Measurements from ENCODE around the gene CA9. TPM values are rescaled to one million over a fixed set of nuclear protein-coding genes. Genes with fewer than 3 reads are reported as not detected.
"Not testable (repeated sequence)": the region's sequence is repeated elsewhere in the genome, so short reads cannot be mapped to it uniquely, and the experiment has no call there.

The CA9 gene
- polyA plus RNA-seq (ENCODE audit: insufficient read length in 10 of 10), result 1 to 10 TPM in 1 of 10 donors, under 1 TPM in 8, not detected in 1; 0.42 to 1.6 (median 0.82) TPM
- long read RNA-seq, donor 1, result 0 reads
- long read RNA-seq, donor 2, partial matches to known transcripts, result 8,910 of 15,996 reads
- long read RNA-seq, donor 2, other reads (novel, unspliced or antisense), result 7,086 of 15,996 reads
- long read RNA-seq, donor 3, result 0 reads
- long read RNA-seq, donor 4, result 0 reads
- long read RNA-seq, donor 5, partial matches to known transcripts, result 16,382 of 18,522 reads
- long read RNA-seq, donor 5, other reads (novel, unspliced or antisense), result 2,140 of 18,522 reads
- long read RNA-seq, donor 6, partial matches to known transcripts, result 9,680 of 18,073 reads
- long read RNA-seq, donor 6, other reads (novel, unspliced or antisense), result 8,393 of 18,073 reads
- long read RNA-seq, donor 7, result 0 reads
- long read RNA-seq, donor 8, partial matches to known transcripts, result 4,180 of 4,779 reads
- long read RNA-seq, donor 8, other reads (novel, unspliced or antisense), result 599 of 4,779 reads
- long read RNA-seq, donor 9, result 0 reads

DNA sequence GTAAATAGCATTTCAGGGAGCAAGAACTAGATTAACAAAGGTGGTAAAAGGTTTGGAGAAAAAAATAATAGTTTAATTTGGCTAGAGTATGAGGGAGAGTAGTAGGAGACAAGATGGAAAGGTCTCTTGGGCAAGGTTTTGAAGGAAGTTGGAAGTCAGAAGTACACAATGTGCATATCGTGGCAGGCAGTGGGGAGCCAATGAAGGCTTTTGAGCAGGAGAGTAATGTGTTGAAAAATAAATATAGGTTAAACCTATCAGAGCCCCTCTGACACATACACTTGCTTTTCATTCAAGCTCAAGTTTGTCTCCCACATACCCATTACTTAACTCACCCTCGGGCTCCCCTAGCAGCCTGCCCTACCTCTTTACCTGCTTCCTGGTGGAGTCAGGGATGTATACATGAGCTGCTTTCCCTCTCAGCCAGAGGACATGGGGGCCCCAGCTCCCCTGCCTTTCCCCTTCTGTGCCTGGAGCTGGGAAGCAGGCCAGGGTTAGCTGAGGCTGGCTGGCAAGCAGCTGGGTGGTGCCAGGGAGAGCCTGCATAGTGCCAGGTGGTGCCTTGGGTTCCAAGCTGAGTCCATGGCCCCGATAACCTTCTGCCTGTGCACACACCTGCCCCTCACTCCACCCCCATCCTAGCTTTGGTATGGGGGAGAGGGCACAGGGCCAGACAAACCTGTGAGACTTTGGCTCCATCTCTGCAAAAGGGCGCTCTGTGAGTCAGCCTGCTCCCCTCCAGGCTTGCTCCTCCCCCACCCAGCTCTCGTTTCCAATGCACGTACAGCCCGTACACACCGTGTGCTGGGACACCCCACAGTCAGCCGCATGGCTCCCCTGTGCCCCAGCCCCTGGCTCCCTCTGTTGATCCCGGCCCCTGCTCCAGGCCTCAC, at the start of gene CA9:
TSS of gene CA9 (plus strand) at position 797 of the 893 bp plus-strand sequence. CDS start at position 829, 32 bp downstream.
- DNase-seq, result peak in 1 of 3 donors; percentile 48

DNA sequence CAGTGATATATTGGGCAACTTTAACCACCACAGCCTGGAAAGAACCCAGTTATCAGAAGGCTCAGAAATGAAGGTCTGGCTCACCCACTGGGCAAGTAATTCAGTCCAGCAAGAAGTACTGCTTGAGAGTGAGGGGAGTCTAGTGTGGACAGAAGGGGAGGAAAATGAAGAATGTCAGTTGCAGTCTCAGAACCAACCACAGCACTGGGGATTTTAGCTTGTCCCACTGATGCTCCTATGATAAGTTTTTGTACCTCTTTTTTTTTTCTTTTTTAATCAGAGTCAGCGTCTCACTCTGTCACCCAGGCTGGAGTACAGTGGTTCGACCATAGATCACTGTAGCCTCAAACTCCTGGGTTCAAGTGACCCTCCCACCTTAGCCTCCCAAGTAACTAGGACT, 46.2 kb upstream of the CA9 start:
- no peak for DNase-seq

DNA sequence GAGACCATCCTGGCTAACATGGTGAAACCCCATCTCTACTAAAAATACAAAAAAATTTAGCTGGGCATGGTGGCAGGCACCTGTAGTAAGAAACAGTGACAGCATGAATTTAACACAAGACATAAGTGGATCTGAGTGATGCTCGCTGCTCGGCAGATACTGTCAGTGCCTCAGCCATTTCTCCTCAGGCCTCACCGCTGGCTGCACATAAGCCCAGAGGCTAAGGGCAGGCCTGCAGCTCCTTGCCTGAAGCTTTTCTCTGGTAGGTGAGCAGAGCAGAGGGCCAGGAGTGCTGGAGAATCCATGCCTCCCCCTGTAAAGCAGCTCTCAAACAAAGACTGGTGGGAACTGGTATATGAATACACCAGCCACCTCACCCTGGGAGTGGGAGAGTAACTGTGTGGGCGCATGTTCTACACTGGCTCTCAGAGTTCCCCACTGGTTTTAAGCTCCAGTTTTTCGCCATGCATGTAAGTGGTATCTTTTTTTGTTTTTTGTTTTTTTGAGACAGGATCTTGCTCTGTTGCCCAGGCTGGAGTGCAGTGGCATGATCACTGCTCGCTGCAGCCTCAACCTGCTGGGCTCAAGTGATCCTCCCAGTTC, 45.2 kb upstream of the CA9 start:
- no peak for DNase-seq

DNA sequence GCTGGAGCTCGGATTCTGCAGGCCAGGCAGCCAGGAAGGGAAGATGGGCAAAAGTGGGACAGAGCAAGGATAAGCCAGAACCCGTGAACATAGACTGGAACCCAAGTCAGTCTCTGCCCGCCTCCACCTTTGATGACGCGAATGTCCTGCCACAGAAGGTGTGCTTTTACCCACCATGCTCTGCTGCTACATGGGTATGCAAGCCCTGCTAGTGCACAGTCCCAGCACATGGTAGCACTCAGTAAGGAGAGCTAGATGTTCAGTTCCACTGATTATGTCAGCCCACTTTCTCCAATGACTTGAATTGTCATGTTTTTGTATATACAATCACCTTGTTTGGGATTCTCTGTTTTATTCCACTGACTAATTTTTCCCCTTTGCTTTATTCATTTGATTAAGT, 44.1 kb upstream of the CA9 start:
- no peak for DNase-seq

DNA sequence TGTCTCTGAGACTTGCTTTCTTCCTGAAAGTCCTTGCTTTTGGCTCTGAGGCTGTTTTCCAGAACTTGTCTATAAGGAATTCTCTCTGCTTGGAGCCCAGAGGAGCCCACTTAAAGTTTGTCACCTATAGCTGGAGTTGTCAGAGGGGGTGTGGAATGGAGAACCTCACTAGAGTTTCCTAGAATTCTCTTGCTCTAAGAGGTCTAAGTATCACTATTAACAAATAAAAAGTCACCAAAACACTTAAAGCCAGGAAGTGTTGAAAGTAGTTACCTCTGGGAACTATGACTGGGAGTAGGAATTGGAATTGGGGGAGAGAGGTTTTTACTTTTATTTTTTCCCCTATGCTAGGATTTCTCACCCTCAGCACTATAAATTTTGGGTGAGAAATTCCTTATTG, 38.0 kb upstream of the CA9 start:
- DNase-seq, result no peak

DNA sequence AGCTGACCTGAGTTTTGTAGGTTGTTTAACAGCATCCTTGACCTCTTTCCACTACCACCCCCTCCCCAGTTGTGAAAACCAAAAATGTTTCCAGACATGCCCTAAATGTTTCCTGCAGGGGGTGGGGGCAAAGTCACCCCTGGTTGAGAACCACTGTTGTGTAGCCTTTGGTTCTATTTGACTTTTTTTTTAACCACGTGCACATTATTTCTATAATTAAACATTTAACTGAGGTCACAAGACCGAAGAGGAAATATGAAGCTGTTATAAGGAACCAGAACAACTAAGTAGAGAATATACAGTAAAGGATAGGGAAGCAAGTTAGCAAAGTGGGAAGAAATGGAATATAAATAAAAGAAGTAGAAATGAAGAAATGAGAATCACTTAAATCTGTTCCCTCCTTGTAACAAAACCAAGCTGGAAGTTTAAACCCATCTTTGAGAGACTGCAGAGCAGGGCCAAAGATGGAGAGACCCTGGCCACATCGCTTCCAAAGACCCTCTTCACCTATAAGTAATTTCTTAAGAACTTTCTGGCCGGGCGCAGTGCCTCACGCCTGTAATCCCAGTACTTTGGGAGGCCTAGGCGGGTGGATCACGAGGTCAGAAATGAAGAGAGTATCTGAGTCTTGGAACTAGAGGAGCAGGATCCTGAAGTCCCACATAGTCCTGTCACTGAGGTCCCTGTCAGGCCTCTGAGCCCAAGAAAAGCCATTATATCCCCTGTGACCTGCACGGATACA, 37.4 kb upstream of the CA9 start:
- DNase-seq, result no peak

DNA sequence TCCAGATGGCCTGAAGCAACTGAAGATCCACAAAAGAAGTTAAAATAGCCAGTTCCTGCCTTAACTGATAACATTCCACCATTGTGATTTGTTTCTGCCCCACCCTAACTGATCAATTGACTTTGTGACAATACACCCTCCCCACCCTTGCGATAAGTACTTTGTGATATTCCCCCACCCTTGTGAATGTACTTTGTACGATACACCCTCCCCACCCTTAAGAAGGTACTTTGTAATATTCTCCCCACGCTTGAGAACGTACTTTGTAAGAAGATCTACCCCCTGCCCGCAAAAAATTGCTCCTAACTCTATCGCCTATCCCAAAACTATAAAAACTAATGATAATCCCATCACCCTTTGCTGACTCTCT, 36.9 kb upstream of the CA9 start:
- not testable (repeated sequence) for DNase-seq

DNA sequence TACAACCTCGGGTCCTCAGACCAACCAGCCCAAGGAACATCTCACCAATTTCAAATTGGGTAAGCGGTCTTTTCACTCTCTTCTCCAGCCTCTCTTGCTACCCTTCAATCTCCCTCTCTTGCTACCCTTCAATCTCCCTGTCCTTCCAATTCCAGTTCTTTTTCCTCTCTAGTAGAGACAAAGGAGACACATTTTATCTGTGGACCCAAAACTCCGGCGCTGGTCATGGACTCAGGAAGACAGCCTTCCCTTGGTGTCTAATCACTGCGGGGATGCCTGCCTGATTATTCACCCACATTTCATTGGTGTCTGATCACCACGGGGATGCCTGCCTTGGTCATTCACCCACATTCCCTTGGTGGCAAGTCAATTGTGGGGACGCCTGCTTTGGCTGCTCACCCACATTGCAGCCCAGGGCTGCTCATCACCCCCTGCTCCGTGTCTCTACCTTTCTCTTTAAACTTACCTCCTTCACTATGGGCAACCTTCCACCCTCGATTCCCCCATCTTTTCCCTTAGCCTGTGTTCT, 36.2 kb upstream of the CA9 start:
- not testable (repeated sequence) for DNase-seq

DNA sequence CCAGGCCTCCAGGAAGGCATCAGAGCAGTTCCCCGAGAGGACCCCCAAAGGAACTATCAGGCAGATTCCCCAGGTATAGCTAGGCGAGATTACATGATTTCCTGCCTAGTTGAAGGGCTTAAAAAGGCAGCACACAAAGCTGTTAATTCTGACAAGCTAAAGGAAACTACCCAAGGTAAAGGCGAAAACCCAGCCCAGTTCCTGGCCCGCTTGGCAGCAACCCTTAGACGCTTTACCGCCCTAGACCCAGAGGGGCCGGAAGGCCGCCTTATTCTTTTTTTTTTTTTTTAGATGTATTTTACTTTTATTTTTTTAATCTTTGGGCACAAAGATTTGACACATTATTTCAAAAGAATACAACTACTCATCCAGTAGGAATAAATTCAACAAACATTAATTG, 35.0 kb upstream of the CA9 start:
- not testable (repeated sequence) for DNase-seq

DNA sequence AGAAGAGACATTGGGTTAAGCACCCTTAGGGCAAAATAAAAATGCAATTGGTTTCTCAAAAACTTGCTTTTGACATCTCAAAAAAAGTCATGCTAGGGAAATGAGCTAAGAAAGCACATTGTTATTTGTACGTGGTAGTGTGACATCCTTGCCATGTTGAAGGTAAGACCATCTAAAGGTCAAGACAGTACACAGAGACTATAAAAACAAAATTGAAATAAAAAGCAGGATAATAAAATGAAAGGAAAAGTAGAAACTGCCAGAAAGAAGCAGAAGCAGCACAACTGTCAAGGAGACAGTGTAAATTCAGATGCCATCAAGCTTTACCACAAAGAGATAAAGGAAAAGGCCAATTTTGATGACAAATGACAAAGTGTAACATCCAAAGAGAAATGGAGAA, 34.5 kb upstream of the CA9 start:
- not testable (repeated sequence) for DNase-seq

DNA sequence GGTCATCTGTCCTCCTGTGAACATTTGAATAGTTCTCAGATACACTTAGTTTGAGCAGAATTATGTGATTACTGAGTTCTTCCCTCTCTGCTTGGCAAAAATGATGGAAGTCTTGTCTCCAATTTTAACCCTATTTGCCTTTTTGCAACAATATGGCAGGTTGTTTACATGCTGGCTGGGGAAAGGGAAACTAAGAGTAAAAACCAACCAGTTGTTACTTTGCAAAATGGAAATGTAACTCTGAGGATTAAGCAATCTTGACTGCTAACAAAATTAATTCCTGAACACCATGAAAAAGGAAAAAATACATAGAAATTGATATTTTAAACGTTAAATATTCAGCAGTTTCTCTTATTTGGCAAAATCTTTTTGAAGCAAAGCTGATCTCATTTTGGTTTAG, 34.1 kb upstream of the CA9 start:
- DNase-seq, result no peak

DNA sequence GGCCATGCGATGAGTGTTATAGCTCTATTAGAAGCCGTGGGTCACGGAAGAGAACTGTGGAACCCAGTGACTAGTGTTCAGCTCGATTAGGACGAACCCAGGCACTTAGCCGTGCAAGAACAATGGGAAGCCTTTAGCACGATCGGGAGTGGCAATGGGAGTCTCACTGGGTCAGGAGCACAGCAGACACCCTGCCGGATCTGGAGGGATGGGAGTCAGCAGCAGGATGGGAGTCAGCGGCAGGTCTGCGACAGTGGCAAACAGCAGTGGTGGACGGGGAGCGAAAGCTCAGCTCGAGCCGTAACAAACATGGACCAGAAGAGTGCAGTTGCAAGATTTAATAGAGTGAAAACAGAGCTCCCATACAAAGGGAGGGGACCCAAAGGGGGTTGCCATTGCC, 33.3 kb upstream of the CA9 start:
- DNase-seq, result not testable (repeated sequence)

DNA sequence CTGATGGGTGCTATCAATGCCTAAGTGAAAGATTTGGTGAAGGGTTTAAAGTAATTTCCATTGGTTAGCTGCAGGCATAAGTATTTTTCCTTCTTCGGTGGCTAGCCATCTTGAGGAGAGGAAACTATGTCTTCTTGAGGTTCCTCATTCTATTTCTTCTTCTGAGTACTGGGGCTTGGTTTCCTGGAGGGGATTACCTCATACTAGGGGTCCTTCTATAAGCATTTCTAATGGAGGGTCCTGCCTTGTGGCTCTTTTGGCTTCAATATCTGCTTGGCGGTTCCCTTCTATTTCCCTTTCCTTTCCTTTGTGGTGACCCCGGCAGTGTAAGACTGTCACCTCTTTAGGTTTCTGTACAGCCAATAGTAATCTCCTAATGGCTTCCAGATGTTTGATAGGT, 32.2 kb upstream of the CA9 start:
- DNase-seq, result not testable (repeated sequence)

DNA sequence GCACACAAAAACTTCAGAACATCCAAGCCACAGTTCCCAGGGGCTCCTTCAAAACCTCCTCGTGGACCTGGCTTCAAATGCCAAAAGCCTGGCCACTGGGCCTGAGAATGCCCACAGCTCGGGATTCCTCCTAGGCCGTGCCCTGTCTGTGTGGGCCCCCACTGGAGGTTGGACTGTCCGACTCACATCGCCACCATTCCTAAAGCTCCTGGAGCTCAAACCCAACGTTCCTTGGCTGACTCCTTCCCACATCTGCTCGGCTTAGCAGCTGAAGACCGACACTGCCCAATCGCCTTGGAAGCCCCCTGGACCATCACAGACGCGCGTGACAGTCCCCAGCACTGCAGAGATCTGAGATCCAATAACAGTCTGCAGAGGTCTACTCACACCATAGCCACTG, 30.7 kb upstream of the CA9 start:
- no peak for DNase-seq

DNA sequence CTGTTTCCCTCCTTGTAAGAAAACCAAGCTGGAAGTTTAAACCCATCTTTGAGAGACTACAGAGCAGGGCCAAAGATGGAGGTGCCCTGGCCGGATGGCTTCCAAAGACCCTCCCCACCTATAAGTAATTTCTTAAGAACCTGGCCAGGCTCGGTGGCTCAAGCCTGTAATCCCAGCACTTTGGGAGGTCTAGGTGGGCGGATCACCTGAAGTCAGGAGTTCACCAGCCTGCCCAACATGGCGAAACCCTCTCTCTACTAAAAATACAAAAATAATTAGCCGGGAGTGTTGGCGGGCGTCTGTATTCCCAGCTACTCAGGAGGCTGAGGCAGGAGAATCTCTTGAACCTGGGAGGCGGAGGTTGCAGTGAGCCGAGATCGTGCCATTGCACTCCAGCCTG, 28.0 kb upstream of the CA9 start:
- not testable (repeated sequence) for DNase-seq

DNA sequence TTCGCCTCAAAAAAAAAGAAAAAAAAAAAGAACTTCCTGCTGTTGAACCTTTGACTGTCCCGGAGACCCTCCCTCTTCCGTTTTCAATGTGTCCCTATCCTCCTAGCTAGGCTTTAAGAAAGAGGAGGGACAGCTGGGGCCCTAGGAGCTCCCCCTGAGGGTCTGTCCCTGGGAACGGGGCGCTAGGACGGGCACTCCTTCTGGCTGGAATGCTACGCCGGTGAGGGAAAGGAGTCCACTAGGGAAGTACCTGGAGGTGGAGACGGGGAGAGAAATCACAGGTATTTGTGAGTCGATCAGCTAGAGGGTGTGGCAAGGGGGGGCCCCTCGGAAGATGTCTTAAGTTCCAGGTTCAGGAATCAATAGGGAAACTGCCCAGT, 27.6 kb upstream of the CA9 start:
- peak in 1 of 3 donors; percentile 57 for DNase-seq

DNA sequence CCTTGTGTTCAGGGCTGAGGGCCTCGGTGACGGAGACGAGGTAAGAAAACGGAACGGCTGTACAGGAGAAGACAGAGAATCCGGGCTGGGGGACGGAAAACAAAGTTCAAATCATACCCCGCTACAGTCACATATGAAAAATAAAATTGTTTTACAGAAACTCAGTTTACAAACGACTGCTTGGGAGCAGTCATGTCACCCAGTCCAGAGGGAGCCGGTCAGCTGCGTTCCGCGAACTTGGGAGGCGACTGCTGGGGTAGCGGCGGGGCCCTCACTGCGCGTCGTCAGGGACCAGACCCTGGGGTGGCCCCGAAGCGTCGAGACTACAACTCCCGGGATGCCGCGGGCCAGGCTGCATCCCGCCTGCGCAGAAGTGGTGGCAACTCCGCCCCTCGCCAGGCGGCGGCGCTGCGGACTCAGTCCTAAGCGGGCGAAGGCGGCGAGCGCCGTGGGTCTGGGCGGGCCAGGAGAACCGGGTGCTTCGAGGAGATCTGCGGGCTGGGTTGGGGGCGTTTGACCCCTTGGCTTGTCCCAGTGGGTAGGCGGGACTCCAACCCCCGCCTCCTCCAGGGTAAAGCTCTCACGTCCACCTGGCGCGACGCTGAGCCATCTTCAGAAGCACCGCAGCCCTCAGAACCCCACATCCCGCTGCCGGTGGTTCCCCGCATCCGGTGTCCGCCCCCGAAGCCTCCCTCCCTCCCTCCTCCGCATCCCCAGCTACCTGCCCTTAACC, 27.0 kb upstream of the CA9 start:
- peak; percentile 90 to 98 (median 96) for DNase-seq

DNA sequence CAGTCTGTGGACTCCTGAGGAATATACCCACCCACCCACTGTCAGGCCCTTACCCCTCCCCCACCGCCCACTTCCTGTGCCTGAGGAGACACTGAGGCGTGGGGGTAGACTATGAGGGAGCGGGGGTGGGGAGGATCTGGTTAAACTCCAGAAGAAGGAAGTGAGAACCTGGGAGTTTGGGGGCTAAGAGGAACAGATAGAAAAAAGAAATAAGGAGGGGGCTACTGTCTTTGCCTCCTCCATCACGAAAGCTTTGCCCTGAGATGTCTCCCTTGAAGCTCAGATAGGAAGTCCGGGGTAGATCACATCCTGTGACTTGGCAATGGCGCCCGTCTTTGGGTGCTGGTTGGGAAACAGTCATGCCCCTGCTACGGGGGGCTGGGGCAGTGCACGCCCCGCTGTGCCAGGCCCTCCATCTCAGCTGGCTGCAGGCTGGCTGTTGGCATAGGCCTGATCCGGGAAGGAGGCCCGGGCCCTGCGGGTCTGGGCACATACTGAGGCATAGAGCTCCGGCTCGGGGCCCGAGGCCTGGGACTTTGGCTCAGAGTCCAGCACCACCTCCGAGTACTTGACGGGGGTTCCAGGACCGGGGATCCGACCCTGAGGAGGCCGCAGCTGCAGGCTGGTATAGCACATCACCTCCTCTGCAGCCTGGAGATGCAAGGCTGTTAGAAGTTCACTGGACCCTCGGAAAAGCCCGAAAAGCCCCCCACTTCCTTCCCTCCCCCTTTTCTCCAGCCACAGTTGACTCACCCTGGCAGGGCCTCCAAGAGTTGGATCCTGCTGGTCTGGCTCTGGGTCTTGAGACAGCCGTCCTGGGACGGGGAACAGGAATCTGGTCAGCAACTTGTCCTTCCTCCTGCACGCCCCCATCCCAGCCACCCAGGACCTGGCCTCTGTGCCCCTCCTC, 24.0 kb upstream of the CA9 start:
- peak in 1 of 3 donors; percentile 51 for DNase-seq
